GM10248 (cell line): ENCODE data around the gene HOMER3.

ENCODE experiments used
- CTCF ChIA-PET: fragments of 300-600 bp; sonication (Branson Sonifier 250); formaldehyde crosslinking; extraction: SDS; loops from one replicate; lab custom pipeline; 2021; ENCODE audit warnings: antibody characterized with exemption; lab: Yijun Ruan, JAX
- POLR2A ChIA-PET: fragments of 350-650 bp; sonication (Branson Sonifier 250); formaldehyde crosslinking; extraction: SDS; loops from one replicate; lab custom pipeline; 2020; ENCODE audit warnings: antibody characterized with exemption; lab: Yijun Ruan, JAX
- DNase-seq: peaks from one replicate; pipeline ENCODE4 v3.0.0; 2012; ENCODE audit errors: extremely low spot score
- TF ChIP-seq, protein P1 (sequence below): IDR thresholded peaks from 2 replicates; pipeline ENCODE4 v1.5.1; 2012; ENCODE audit warnings: mild to moderate bottlenecking, low read depth; ENCODE audit errors: extremely low read depth, missing control alignments, control extremely low read depth

Gene HOMER3

DNA sequence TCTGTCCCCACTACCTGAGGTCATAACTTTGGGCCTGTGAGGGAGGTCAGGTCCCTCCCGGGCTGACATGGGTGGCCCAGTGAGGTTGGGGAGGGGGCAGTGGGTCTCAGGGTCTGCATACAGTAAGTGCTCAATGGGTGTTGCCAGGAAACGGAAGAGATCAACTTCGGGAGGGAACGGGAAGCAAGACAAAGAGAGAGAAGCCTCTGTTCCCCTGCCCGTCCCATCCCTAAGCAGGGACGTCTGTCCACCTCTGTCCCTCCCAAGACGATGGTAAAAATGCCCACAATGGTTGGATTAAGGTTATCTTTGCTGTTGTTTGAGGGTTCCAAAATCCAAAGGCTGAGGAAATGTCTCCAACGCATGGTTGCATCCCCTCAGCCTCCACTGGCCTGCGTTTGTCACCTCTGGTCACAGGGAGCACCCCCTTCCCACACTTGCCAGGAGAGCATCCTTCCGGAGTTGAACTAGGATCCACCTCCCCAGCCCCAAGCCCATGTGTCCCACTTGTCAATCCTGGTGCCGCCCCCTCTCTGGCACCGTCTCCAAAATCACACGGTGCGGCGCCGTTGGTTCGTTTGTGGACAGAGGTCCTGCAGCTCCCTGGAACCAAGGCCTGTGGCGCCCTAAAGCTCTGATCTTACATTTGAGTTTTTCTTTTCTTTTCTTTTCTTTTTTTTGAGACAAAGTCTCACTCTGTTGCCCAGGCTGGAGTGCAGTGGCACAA, 774 bp upstream of the HOMER3 start:
- POLR2A ChIA-PET: no interaction called here
- CTCF ChIA-PET: no interaction called here
- no peak for DNase-seq
- TF ChIP-seq, protein P1, sequence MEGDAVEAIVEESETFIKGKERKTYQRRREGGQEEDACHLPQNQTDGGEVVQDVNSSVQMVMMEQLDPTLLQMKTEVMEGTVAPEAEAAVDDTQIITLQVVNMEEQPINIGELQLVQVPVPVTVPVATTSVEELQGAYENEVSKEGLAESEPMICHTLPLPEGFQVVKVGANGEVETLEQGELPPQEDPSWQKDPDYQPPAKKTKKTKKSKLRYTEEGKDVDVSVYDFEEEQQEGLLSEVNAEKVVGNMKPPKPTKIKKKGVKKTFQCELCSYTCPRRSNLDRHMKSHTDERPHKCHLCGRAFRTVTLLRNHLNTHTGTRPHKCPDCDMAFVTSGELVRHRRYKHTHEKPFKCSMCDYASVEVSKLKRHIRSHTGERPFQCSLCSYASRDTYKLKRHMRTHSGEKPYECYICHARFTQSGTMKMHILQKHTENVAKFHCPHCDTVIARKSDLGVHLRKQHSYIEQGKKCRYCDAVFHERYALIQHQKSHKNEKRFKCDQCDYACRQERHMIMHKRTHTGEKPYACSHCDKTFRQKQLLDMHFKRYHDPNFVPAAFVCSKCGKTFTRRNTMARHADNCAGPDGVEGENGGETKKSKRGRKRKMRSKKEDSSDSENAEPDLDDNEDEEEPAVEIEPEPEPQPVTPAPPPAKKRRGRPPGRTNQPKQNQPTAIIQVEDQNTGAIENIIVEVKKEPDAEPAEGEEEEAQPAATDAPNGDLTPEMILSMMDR: no peak

DNA sequence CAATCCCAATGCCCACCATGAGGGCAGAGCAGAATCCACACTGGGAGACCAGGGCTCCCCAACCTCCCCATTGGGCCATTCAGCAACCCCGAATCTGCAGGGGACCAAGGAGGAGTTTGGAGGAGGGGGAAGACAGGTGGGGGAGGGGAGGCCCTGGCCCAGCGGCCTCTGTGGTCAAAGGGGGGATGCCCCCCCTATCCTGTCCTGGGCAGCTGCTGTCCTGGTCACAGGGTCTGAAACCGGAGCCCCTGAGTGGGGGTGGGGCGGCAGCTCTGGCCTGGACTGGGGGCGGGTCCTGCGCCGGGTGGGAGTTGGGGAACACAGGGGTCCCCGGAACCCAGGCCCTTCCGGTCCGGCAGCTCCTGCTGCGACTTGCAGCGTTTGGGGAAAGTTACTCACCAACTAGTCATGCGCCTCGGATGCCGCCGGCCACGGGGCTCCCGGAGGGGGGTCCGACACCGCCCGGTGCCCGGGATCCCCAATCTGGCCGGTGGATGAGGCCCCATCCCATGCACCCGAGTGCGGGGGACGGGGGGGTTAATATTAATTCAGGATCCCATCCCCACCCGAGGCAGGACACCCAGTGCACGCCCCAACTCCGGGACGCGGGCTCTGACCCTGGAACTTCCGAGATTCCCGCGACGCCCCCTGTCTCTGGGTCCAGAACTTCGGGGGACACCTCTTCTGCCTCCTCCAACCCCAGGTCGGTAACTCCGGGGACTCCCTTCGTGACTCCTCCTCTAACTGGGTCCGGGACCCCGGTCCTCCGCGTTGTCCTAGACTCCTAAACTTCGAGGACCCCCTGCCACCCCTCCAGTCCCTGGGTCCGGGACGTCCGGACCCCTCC, 872 bp downstream of the HOMER3 start:
- ChIA-PET CTCF (interaction anchor here (0.7 kb wide), 1 partner anchor 18 kb away, joined by 3 read pairs; no protein-coding TSS in a partner anchor), POLR2A (interaction anchor here (0.5 kb wide), 1 partner anchor 32 kb away, joined by 4 read pairs; no protein-coding TSS in a partner anchor)
- DNase-seq: no peak
- TF ChIP-seq, protein P1: no peak

DNA sequence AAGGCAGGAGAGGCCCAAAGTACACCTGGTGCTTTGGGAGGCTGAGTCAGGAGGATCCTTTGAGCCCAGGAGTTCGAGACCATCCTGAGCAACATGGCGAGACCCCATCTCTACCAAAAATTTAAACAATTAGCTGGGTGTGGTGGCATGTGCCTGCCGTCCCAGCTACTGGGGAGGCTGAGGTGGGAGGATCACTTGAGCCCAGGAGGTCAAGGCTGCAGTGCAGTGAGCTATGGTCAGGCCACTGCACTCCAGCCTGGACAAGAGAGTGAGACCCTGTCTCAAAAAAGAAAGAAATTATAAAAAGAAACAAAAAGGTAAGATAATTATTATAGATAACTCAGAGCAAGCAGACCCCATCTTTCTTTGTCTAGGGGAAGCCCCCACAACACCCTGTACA, 1.9 kb downstream of the HOMER3 start:
- CTCF ChIA-PET: no interaction called here
- TF ChIP-seq, protein P1: no peak
- POLR2A ChIA-PET: no interaction called here
- DNase-seq: no peak

DNA sequence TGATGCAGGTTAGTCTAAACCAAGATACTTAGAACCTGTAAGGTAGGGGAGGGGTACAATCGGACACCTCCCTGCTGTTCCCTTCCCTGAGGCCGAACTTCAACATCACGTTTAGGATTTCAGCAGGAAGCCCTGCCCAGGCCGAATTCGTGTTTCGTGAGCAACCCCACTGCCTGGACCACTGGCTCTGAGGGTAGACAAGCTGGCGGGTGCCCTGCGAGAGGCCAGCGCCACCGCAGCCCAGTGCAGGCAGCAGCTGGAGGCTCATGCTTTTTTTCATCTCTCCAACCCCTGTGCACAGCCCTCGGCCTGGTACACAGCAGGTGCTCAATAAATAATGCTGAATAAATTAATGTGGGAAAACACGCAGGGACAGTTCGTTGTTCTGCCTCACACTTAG, 7.7 kb downstream of the HOMER3 start:
- no peak for DNase-seq
- CTCF ChIA-PET: no interaction called here
- TF ChIP-seq, protein P1: no peak
- POLR2A ChIA-PET: no interaction called here

DNA sequence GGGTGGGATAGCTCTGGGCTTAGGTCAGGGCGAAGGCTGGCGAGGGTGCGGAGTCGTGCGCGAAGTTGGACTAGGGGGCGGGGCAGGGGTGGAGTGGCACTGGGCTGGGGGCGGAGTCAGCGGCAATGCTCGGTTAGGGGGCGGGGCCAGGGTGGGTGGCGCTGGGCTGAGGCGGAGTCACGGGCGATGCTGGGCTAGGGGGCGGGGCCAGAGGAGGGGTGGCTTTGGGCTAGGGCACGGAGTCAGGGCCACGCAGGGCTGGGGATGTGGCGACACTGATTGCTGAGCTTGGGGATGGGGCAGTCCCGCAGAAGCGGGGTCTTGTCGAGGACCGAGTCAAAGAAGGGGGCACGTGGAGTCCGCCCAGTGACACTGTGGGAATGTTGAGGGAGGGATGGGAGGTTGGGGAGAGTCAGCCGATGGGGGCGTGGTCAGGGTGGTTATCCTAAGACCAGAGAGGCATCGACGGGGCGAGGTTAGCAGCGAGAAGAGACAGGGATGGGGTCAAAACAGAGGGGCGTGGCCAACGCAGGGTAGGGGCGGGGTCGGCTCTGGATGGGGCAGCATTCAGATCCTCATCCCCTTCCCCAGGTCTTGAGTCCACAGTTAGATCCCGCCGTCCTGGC, 8.7 kb downstream of the HOMER3 start:
- TF ChIP-seq, protein P1: no peak
- ChIA-PET CTCF (no interaction called here), POLR2A (interaction anchor here (1.0 kb wide), 1 partner anchor 13 kb away, joined by 7 read pairs; the partner anchor contains the start of genes COPE and DDX49)
- DNase-seq: peak; percentile 83

DNA sequence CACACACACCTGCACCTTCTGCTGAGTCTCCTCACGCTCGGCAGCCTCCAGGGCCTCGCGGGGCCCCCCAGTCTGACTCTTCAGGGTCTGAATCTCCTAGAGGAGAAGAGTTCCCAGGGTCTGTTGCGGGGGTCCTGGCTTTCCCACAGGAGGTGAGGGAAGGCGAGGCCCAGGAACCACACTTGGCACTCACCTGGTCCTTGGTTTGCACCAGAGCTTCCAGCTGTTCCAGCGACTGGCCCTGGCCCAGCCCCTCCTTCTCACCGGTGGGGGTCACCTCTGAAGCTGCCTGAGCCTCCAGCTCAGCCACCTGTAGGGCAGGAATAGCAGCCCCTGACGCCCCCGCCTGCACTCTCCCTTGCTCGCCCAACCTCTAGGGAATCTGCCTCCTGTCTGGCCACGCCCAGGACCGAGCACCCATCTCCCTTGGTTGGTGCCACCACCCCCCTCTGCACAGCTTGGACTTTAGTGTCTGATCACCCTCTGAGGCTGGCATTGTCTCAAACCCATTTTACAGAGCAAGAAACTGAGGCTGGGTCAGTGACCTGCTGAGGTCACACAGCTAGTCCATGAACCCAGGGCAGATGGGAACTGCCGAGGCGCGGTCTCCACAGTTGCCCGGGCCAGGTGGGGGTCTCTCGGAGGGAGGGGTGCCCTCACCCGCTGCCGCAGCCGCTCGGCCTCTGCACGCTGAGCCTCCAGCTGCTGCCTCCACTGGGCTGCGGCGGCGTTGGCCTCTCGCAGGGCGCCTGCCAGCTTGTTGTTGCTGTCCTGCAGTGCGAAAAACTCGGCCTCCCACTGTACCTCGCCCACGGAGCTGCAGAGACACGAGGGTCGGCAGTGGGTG, 9.5 kb downstream of the HOMER3 start:
- ChIA-PET CTCF (no interaction called here), POLR2A (interaction anchor here (1.0 kb wide), 1 partner anchor 12 kb away, joined by 7 read pairs; the partner anchor contains the start of genes COPE and DDX49)
- DNase-seq: no peak
- TF ChIP-seq, protein P1: no peak
